ENCODE measurements around the gene PSMG3. TPM values are rescaled to one million over a fixed set of nuclear protein-coding genes. Genes with fewer than 3 reads are reported as not detected.

Gene PSMG3
- total RNA-seq, 1 donor: 24.6 TPM

GRCh38 chr7:1533255-1533546, 36.6 kb downstream of the PSMG3 start:
- H3K4me3 ChIP-seq (ENCODE audit: low read depth, low read length): peak overlapping the region; percentile 73
- no peak for TF ChIP-seq CTCF (IDR thresholded peaks at IDR 0.05; ENCODE audit: insufficient read depth, low read depth, low read length)

GRCh38 chr7:1532456-1533254, 37.2 kb downstream of the PSMG3 start:
- TF ChIP-seq CTCF (IDR thresholded peaks at IDR 0.05; ENCODE audit: insufficient read depth, low read depth, low read length): no peak
- peak; percentile 96 for DNase-seq (ENCODE audit: low read depth)
- peak overlapping the region; percentile 73 for H3K4me3 ChIP-seq (ENCODE audit: low read depth, low read length)

More at GRCh38 chr7:1533255-1533546, 36.6 kb downstream of the PSMG3 start:
- DNase-seq (ENCODE audit: low read depth): no peak

GRCh38 chr7:1531979-1532455, 37.8 kb downstream of the PSMG3 start:
- no peak for DNase-seq (ENCODE audit: low read depth)
- H3K4me3 ChIP-seq (ENCODE audit: low read depth, low read length): peak overlapping the region; percentile 73
- no peak for TF ChIP-seq CTCF (IDR thresholded peaks at IDR 0.05; ENCODE audit: insufficient read depth, low read depth, low read length)

- no peak for TF ChIP-seq CTCF (IDR thresholded peaks at IDR 0.05; ENCODE audit: insufficient read depth, low read depth, low read length)
- DNase-seq (ENCODE audit: low read depth): peak; percentile 54
- peak overlapping the region; percentile 73 for H3K4me3 ChIP-seq (ENCODE audit: low read depth, low read length)
These were observed 38.4 kb downstream of the PSMG3 start for GRCh38 chr7:1531263-1531978.

- no peak for TF ChIP-seq CTCF (IDR thresholded peaks at IDR 0.05; ENCODE audit: insufficient read depth, low read depth, low read length)
- DNase-seq (ENCODE audit: low read depth): no peak
- H3K4me3 ChIP-seq (ENCODE audit: low read depth, low read length): peak overlapping the region; percentile 73
These were observed 38.9 kb downstream of the PSMG3 start for GRCh38 chr7:1530946-1531262.

GRCh38 chr7:1529383-1530116, 40.3 kb downstream of the PSMG3 start:
- no peak for DNase-seq (ENCODE audit: low read depth)
- TF ChIP-seq CTCF (IDR thresholded peaks at IDR 0.05; ENCODE audit: insufficient read depth, low read depth, low read length): no peak
- H3K4me3 ChIP-seq (ENCODE audit: low read depth, low read length): no peak overlapping the region

Data from fibroblast of villous mesenchyme (primary cell).